RWPE2 (cell line): ENCODE results near the gene DCUN1D4.

Experiments used
- ATAC-seq: fragments of 200-7000 bp; cut with Tn5 transposase; 3 replicates; pipeline ENCODE4 v1.9.1; 2021; ENCODE audit warnings: low read depth
- DNase-seq: peaks from one replicate; pipeline ENCODE4 v3.0.0-alpha.2; 2020; ENCODE audit warnings: low spot score
- H3K27ac ChIP-seq: fragments of 450-650 bp; 2 replicates; pipeline ENCODE4 v1.5.1; 2017; ENCODE audit warnings: mild to moderate bottlenecking; ENCODE audit not compliant: poor library complexity, severe bottlenecking
- H3K27me3 ChIP-seq: fragments of 250-450 bp; sonication (Bioruptor Pico); 2 replicates; pipeline ENCODE4 v1.5.1; 2021; ENCODE audit warnings: mild to moderate bottlenecking, moderate library complexity; ENCODE audit not compliant: insufficient read depth, poor library complexity, severe bottlenecking
- H3K36me3 ChIP-seq: fragments of 250-450 bp; sonication (Bioruptor Pico); 2 replicates; pipeline ENCODE4 v1.5.1; 2020; ENCODE audit warnings: low read depth, mild to moderate bottlenecking, moderate library complexity
- H3K4me1 ChIP-seq: fragments of 250-450 bp; sonication (Bioruptor Pico); 2 replicates; pipeline ENCODE4 v1.5.1; 2021; ENCODE audit warnings: mild to moderate bottlenecking, moderate library complexity; ENCODE audit not compliant: insufficient read depth, poor library complexity, severe bottlenecking
- H3K4me3 ChIP-seq: fragments of 250-450 bp; sonication (Bioruptor Pico); 2 replicates; pipeline ENCODE4 v1.5.1; 2021; ENCODE audit warnings: mild to moderate bottlenecking, moderate library complexity; ENCODE audit not compliant: severe bottlenecking
- H3K9me3 ChIP-seq: fragments of 250-450 bp; sonication (Bioruptor Pico); 2 replicates; pipeline ENCODE4 v1.5.1; 2021; ENCODE audit warnings: mild to moderate bottlenecking, moderate library complexity; ENCODE audit not compliant: severe bottlenecking
- TF ChIP-seq, protein P1 (sequence below): fragments of 450-650 bp; IDR thresholded peaks from one replicate; pipeline ENCODE4 v1.5.1; 2017; ENCODE audit warnings: mild to moderate bottlenecking, moderate library complexity; ENCODE audit not compliant: poor library complexity, severe bottlenecking

DCUN1D4 gene

DNA sequence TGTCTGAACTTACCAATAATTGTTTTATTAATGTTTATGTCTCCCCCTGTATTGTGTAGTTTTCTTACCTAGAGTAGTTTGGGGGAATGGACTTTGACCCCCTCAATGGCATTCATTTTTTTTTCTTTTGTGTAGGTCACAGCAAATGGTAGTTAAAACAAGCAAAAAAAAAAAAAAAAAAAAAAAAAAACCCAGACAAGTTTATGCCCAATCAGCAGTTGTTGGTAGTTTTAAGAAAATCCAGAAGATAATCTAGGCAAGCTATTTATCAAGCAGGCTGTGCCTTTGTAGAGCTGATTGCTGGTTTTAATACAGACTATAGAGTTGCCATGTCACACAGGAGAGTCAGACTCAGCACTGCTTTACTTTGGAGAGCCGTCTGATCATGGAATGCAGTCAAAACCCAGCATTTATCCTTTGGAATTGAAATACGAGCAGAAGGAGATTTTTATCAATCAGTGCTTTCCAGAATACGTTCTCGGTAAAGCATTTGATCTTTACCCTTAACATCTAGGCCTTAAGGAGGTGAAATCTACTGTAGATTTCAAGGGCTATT lies 16.6 kb downstream of the DCUN1D4 start:
- DNase-seq = no peak
- ATAC-seq = no peak
- no peaks in the 10 kb centered on the region for H3K4me1 ChIP-seq
- peaks cover 25% of the 10 kb centered on the region for H3K36me3 ChIP-seq
- H3K4me3 ChIP-seq = no peak overlapping the region
- TF ChIP-seq, protein P1, sequence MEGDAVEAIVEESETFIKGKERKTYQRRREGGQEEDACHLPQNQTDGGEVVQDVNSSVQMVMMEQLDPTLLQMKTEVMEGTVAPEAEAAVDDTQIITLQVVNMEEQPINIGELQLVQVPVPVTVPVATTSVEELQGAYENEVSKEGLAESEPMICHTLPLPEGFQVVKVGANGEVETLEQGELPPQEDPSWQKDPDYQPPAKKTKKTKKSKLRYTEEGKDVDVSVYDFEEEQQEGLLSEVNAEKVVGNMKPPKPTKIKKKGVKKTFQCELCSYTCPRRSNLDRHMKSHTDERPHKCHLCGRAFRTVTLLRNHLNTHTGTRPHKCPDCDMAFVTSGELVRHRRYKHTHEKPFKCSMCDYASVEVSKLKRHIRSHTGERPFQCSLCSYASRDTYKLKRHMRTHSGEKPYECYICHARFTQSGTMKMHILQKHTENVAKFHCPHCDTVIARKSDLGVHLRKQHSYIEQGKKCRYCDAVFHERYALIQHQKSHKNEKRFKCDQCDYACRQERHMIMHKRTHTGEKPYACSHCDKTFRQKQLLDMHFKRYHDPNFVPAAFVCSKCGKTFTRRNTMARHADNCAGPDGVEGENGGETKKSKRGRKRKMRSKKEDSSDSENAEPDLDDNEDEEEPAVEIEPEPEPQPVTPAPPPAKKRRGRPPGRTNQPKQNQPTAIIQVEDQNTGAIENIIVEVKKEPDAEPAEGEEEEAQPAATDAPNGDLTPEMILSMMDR = no peak
- no peaks in the 10 kb centered on the region for H3K27me3 ChIP-seq
- H3K27ac ChIP-seq = no peak overlapping the region
- no peaks in the 10 kb centered on the region for H3K9me3 ChIP-seq

DNA sequence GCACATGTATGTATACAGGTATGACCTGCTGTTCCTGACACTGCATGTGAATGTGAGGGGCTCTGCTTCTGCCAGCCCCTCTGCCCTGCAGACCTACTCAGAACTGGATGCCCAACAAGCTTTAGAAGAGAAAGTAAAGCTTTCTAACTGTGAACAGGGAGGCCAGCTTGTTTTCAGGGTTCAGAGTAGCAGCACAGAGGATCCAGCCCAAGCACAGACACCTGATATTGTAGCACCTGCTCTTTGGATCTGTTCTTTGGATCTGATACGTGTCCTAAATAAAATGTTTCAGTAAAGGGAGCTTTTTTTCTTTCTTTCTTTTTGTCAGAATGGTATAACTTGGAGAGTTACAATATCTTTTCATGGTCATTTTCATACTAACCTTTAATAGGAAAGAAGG lies 19.2 kb downstream of the DCUN1D4 start:
- H3K9me3 ChIP-seq = no peaks in the 10 kb centered on the region
- ATAC-seq (no peak), DNase-seq (no peak)
- TF ChIP-seq, protein P1 = no peak
- no peak overlapping the region for H3K4me3 ChIP-seq
- H3K27me3 ChIP-seq = no peaks in the 10 kb centered on the region
- peaks cover 41% of the 10 kb centered on the region for H3K36me3 ChIP-seq
- no peaks in the 10 kb centered on the region for H3K4me1 ChIP-seq
- no peak overlapping the region for H3K27ac ChIP-seq

DNA sequence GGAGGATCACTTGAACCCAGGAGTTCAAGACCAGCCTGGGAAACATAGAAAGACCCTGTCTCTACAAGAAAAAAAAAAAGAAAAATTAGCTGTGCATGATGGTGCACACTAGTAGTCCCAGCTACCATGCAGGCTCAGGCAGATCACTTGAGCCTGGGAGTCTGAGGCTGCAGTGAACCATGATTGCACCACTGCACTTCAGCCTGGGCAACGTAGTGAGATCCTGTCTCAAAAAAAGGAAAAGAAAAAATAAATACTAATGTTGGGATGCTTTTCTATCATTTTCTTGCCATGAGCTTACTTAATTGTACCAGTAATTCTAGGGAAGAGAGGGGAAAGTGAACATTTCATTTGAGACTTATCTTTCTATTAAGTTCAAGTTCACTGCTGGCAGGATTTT lies 19.8 kb downstream of the DCUN1D4 start:
- DNase-seq = no peak
- H3K4me1 ChIP-seq = no peaks in the 10 kb centered on the region
- peaks cover 41% of the 10 kb centered on the region for H3K36me3 ChIP-seq
- no peaks in the 10 kb centered on the region for H3K27me3 ChIP-seq
- no peak overlapping the region for H3K27ac ChIP-seq
- H3K4me3 ChIP-seq = no peak overlapping the region
- no peak for ATAC-seq
- TF ChIP-seq, protein P1 = no peak
- no peaks in the 10 kb centered on the region for H3K9me3 ChIP-seq

DNA sequence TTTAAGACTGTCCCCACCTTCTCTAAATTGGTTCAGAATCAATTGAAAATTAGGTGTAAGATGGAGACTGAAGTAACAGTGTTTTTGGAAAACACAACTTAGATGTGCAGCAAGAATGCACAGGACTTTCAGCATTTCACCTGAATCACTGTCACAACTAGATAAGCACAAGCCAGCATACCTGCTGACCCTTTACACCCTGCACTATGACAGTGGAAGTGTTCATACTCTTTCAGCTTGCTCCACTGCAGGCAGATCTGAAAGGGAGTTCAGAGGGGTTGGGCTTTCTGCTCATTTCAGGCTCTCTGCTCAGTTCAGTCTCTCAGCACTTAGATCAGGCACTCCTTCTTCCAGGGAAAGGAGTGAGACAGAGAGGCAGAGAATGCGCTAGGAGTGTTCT lies 22.8 kb downstream of the DCUN1D4 start:
- H3K4me3 ChIP-seq = no peak overlapping the region
- no peak overlapping the region for H3K27ac ChIP-seq
- DNase-seq (no peak), ATAC-seq (no peak)
- H3K4me1 ChIP-seq = no peaks in the 10 kb centered on the region
- H3K9me3 ChIP-seq = no peaks in the 10 kb centered on the region
- TF ChIP-seq, protein P1 = no peak
- H3K27me3 ChIP-seq = no peaks in the 10 kb centered on the region
- peaks cover 62% of the 10 kb centered on the region for H3K36me3 ChIP-seq

DNA sequence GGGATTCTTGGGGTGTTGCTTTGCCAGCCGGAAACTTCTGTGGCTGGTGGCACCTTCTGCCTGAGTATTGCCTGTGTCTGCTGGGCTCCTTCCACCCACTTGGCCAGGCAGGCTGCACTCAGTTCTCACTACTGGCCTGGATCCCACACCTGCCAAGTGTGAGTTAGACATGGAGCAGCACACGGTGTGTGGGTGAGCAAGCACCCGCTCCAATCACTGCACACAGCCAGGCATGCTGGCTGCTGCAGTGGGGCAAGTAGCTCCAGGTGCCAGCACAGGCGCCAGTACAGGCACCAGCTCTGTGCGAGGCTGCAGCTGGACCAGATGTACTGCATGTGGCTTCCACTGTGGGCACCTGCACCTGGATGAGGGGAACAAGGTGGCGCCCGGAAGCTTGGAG lies 23.9 kb downstream of the DCUN1D4 start:
- peaks cover 69% of the 10 kb centered on the region for H3K36me3 ChIP-seq
- no peak for ATAC-seq
- H3K9me3 ChIP-seq = no peaks in the 10 kb centered on the region
- no peaks in the 10 kb centered on the region for H3K27me3 ChIP-seq
- H3K4me1 ChIP-seq = no peaks in the 10 kb centered on the region
- H3K27ac ChIP-seq = no peak overlapping the region
- TF ChIP-seq, protein P1 = no peak
- no peak for DNase-seq
- no peak overlapping the region for H3K4me3 ChIP-seq
